Coronary artery (tissue), 2 donors: Measurements from ENCODE around the gene DOCK4.

Source experiments
- DNase-seq: peaks from one replicate; pipeline ENCODE4 v3.0.0-alpha.2; 2017; ENCODE audit warnings: low spot score
- H3K27ac ChIP-seq, 2 donors: fragments of 200-600 bp; sonication (generic); one replicate each; pipeline ENCODE4 v1.5.1; 2016 to 2019
- H3K4me3 ChIP-seq: fragments of 200-600 bp; sonication (generic); 2 replicates; pipeline ENCODE4 v1.5.1; 2016; ENCODE audit warnings: mild to moderate bottlenecking, moderate library complexity
- TF ChIP-seq, protein P1 (sequence below): fragments of 200-600 bp; sonication (generic); IDR thresholded peaks from one replicate; pipeline ENCODE4 v1.5.1; 2019; ENCODE audit warnings: antibody characterized with exemption

The DOCK4 gene

DNA sequence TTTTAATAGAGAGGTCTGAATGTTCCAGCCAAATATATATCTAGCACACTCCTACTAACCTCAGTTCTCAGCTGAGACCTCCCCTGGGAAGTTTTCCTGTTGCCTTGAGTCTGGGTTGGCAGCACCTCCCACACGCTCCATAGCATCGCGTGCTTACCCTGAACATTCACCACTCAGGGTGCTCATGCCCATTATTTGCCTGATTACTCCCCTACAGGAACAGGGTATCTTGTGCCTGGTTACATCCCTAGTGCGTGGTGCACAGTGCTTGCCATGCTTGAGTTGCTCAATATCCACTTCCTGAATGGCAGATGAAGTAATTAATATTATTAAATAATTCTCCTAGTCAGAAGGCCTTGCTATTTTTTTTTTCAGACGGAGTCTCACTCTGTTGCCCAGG, 374.0 kb downstream of the DOCK4 start:
- Histone ChIP-seq H3K4me3 (no peak overlapping the region), H3K27ac (no peak overlapping the region)
- TF ChIP-seq, protein P1, sequence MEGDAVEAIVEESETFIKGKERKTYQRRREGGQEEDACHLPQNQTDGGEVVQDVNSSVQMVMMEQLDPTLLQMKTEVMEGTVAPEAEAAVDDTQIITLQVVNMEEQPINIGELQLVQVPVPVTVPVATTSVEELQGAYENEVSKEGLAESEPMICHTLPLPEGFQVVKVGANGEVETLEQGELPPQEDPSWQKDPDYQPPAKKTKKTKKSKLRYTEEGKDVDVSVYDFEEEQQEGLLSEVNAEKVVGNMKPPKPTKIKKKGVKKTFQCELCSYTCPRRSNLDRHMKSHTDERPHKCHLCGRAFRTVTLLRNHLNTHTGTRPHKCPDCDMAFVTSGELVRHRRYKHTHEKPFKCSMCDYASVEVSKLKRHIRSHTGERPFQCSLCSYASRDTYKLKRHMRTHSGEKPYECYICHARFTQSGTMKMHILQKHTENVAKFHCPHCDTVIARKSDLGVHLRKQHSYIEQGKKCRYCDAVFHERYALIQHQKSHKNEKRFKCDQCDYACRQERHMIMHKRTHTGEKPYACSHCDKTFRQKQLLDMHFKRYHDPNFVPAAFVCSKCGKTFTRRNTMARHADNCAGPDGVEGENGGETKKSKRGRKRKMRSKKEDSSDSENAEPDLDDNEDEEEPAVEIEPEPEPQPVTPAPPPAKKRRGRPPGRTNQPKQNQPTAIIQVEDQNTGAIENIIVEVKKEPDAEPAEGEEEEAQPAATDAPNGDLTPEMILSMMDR: no peak
- no peak for DNase-seq

DNA sequence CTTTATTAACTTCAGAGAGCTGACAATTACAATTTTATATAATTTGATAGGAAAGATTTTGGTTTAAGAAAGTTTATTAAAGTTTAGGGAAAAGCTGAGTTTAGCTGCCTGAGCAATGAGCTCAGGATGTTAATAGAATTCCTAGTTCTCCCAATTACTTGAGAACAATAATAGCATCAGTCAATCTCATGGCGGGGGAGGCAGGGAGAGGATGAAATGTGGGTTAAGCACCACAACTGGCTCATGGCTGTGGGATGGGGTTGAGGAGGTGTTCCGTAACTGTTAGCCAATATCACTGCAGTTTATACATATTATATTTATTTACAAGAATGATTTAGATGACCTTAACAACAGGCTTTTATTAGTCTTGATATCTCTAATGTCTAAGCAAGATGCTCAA, 377.0 kb downstream of the DOCK4 start:
- Histone ChIP-seq H3K27ac (no peak overlapping the region), H3K4me3 (no peak overlapping the region)
- TF ChIP-seq, protein P1: no peak
- no peak for DNase-seq

DNA sequence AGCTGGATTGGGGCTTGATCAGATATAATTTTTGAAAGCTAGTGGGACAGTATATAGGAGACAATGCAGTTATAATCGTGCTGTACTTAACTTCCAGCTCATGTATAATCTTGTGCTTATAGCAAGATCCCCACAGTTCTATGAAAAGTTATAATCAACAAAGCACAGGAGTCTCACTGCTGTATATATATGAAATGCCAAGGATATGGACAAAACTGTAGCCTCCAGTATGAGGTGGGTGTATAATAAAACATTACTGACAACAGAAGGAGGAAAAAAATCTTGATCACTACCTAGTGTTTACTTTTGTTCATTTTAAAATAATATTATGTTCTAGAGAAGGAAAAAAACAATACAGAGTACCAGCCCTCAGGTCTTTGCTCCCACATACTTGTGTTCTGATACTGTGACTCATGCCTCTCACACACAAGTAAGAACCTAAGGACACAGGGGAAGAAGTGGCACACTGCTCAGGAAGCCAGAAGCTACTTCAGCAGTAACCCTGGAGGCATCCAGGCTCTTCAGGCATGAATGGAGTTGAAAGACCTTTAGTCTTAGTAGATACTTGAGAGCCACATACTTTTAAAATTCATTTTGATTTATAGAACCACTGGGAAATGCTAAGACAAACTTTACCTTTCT, 378.2 kb downstream of the DOCK4 start:
- TF ChIP-seq, protein P1: no peak
- Histone ChIP-seq H3K4me3 (no peak overlapping the region), H3K27ac (no peak overlapping the region)
- no peak for DNase-seq

DNA sequence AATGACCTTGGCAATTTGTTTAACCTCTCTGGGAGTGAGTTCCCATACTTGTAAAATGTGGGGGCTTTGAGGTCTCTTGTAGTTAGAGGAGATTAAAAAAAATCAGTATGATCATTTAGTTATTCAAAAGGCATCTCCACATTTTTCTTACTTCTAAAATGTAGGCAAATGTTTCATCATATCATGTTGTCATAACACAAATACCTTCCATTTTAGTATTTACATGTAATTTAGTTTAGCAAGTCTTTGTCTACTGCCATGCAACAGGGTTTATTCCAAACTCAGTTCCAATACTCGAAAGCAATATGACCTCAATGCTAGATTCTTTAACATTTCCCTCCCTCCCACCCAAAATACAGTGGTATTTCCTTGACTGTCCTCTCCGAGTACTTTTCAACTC, 381.2 kb downstream of the DOCK4 start:
- no peak for DNase-seq
- Histone ChIP-seq H3K27ac (no peak overlapping the region), H3K4me3 (no peak overlapping the region)
- TF ChIP-seq, protein P1: no peak

DNA sequence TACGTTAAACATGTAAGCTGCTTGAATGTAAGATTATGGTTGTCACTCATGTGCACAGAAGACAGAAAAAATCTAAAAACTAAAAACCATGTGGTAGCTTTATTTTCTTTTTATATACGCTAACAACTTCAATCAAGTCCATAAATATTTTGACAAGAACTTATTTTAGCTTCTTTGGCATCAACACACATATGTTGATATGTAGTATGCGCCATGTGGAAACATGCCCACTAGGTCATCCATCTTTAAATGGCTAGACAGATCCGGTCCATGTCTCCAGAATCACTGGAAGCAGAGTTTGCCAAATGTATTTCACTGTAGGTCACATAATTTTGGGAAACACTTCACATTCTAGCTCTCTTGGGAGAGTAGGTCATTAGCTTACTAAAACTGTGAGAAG, 382.4 kb downstream of the DOCK4 start:
- no peak for DNase-seq
- no peak overlapping the region for H3K4me3 ChIP-seq
- H3K27ac ChIP-seq: no peak overlapping the region
- TF ChIP-seq, protein P1: no peak

DNA sequence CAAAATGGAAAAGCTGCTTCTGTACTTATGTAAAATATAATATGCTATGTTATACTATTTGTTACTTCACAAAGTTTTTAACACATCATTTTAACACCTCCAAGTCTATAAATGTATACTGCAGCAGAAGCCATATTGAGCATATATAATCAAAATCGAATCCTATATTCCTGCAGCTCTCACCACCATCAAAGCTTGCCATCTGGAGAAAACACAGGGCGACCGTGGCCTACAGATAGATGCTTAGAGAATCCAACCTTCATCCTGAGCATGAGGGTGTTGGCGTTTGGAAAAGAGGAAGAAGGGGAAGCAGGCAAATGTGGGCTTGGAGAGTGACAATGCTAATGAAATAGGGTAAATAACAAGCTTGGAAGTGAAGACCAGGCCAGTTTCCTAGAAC, 385.2 kb downstream of the DOCK4 start:
- H3K4me3 ChIP-seq: no peak overlapping the region
- TF ChIP-seq, protein P1: no peak
- no peak overlapping the region for H3K27ac ChIP-seq
- DNase-seq: no peak

DNA sequence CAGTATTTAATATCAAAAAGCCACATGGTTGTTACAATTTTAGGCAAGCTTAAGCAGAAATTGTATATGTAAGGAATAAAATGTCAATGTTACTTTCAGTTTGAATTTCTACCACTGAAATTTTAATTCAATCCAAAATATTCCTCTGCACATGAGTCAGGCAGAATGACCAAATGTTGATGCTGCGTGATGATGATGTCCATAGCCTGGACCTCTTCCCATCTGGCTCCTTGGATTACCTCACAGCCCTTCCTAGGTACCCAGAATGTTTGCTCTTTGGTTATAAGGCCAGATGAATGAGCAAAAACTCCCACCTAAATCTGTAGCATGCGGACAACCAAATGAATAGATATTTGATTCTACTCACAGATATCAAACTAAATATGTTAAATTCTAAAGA, 385.6 kb downstream of the DOCK4 start:
- no peak overlapping the region for H3K27ac ChIP-seq
- H3K4me3 ChIP-seq: no peak overlapping the region
- TF ChIP-seq, protein P1: no peak
- DNase-seq: no peak
